Renal cortex interstitium (tissue), 11 donors: Measurements from ENCODE around the gene CLCN6. TPM values are rescaled to one million over a fixed set of nuclear protein-coding genes. Genes with fewer than 3 reads are reported as not detected.
A peak's percentile ranks its signal among the peaks of the same experiment; 100 is the strongest.

ENCODE experiments used
- DNase-seq, 11 donors: peaks; one replicate each; pipeline ENCODE4 v3.0.0-alpha.2; 2013; ENCODE audit warnings: low read depth in 9 of 11, low spot score in 4 of 11; ENCODE audit errors: extremely low read depth in 1 of 11
- polyA plus RNA-seq, 3 donors: library from polyadenylated mRNA; unstranded; fragments of 120-200 nt; gene quantifications; one replicate each; pipeline ENCODE4 v1.2.1, GENCODE V29; 2013; ENCODE audit not compliant: insufficient read length in 3 of 3

The CLCN6 gene
- polyA plus RNA-seq, 3 donors: 18.5 to 27.3 (median 19.1) TPM

GRCh38 chr1:11858968-11859871, 53.2 kb downstream of the CLCN6 start:
- DNase-seq: peak in 9 of 11 donors; percentile 58 to 78 (median 75)

- no peak for DNase-seq
Observed at GRCh38 chr1:11860083-11860482, 54.1 kb downstream of the CLCN6 start.

- DNase-seq: no peak
Observed at GRCh38 chr1:11860587-11860986, 54.6 kb downstream of the CLCN6 start.

GRCh38 chr1:11862890-11863289, 56.9 kb downstream of the CLCN6 start:
- DNase-seq: no peak

- peak in 1 of 11 donors; percentile 54 for DNase-seq
Observed at GRCh38 chr1:11868331-11868980, 62.5 kb downstream of the CLCN6 start.

GRCh38 chr1:11869104-11869503, 63.1 kb downstream of the CLCN6 start:
- no peak for DNase-seq

GRCh38 chr1:11869650-11870207, 63.7 kb downstream of the CLCN6 start:
- no peak for DNase-seq

- no peak for DNase-seq
Observed at GRCh38 chr1:11872545-11872944, 66.6 kb downstream of the CLCN6 start.

- DNase-seq: no peak
Observed at GRCh38 chr1:11873395-11874257, 67.6 kb downstream of the CLCN6 start.

- no peak for DNase-seq
Observed at GRCh38 chr1:11874258-11874562, 68.2 kb downstream of the CLCN6 start.

- DNase-seq: no peak
Observed at GRCh38 chr1:11874624-11875023, 68.6 kb downstream of the CLCN6 start.

- no peak for DNase-seq
Observed at GRCh38 chr1:11875094-11875493, 69.1 kb downstream of the CLCN6 start.

GRCh38 chr1:11877074-11877473, 71.1 kb downstream of the CLCN6 start:
- peak in 8 of 11 donors; percentile 51 to 85 (median 72) for DNase-seq

- DNase-seq: no peak
Observed at GRCh38 chr1:11878081-11878890, 72.3 kb downstream of the CLCN6 start.

- DNase-seq: no peak
Observed at GRCh38 chr1:11878891-11879190, 72.8 kb downstream of the CLCN6 start.

- DNase-seq: no peak
Observed at GRCh38 chr1:11879311-11880180, 73.6 kb downstream of the CLCN6 start.

GRCh38 chr1:11880181-11880575, 74.2 kb downstream of the CLCN6 start:
- no peak for DNase-seq
